ENCODE results near the gene ATP6V0E2.

DNA sequence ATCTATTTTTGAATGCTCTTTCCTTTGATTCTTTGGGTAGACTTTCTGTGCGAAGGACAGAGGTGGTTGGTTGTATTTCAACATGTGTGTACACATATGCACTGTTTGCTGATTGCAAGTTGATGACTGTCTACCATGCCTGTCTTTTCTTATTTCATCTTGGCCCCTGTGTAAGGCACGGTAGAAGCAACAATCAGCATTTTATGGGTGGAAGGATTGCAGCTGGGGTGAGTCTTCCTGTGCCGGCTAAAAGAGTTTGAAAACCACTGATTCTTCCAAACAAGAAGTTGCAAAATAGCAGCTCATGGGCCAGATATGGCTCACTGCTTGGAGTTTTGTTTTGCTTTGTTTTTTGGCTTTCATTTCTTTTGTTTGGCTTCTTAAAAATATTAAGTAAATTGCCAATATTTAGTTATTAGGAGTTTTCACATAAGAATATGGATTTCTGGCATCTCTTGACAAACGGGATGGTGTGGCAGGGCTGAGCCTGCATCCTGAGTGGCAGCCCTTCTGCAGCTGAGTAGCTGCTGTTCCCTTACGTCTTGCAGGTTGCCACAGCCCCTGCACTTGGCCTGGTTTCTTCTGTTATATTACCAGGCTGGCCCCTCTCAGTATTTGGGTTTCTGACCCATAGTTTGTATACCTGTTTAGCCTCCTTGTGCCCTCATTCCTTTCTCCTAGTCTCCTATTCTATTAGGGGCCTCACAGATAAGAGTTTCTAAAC lies 28.4 kb upstream of the ATP6V0E2 start:
- no peak for TF ChIP-seq POLR2A (IDR thresholded peaks at IDR 0.05; ENCODE audit: low read depth)
- TF ChIP-seq, protein P1, sequence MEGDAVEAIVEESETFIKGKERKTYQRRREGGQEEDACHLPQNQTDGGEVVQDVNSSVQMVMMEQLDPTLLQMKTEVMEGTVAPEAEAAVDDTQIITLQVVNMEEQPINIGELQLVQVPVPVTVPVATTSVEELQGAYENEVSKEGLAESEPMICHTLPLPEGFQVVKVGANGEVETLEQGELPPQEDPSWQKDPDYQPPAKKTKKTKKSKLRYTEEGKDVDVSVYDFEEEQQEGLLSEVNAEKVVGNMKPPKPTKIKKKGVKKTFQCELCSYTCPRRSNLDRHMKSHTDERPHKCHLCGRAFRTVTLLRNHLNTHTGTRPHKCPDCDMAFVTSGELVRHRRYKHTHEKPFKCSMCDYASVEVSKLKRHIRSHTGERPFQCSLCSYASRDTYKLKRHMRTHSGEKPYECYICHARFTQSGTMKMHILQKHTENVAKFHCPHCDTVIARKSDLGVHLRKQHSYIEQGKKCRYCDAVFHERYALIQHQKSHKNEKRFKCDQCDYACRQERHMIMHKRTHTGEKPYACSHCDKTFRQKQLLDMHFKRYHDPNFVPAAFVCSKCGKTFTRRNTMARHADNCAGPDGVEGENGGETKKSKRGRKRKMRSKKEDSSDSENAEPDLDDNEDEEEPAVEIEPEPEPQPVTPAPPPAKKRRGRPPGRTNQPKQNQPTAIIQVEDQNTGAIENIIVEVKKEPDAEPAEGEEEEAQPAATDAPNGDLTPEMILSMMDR (IDR thresholded peaks at IDR 0.05): no peak
